ENCODE data around the gene LPIN3. TPM values are rescaled to one million over a fixed set of nuclear protein-coding genes. Genes with fewer than 3 reads are reported as not detected.
A peak's percentile ranks its signal among the peaks of the same experiment; 100 is the strongest.

The LPIN3 gene
- total and polyA plus RNA-seq, 4 donors = 2.7 to 6.0 (median 4.2) TPM

DNA sequence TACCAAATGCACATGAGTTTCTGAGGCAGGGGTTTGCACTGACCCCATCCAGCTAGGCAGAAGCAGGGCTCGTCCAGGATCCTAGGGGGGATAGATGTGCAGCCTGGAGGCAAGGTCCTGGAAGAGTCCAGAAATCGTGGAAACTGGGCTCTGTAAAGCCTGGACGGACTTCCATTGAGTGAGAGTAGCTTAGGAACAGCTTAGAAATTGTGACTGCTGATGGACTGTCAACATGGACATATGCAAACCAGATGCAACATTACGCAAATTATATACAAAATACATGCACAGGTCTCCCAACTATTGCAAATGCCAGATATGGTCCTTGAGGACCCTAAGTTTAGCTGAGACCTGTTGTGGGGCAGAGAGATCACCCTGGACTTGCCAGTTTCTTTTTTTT, 30.8 kb downstream of the LPIN3 start:
- Histone ChIP-seq H3K4me3 (ENCODE audit: low read depth, low read length) (no peak overlapping the region), H3K27me3 (ENCODE audit: control insufficient read depth, insufficient read depth, low read length) (peaks cover 9% of the 10 kb centered on the region), H3K9me3 (ENCODE audit: control insufficient read depth, insufficient read depth, low read length) (no peaks in the 10 kb centered on the region), H3K36me3 (ENCODE audit: control insufficient read depth, insufficient read depth, low read length) (no peaks in the 10 kb centered on the region), H3K27ac (ENCODE audit: low read depth, low read length) (no peak overlapping the region), H3K4me1 (ENCODE audit: control insufficient read depth, insufficient read depth, low read length) (peaks cover 20% of the 10 kb centered on the region)
- whole genome bisulfite sequencing (ENCODE audit: insufficient coverage) = 77% methylated on average over 3 of the region's 4 CpGs
- no peak for DNase-seq (ENCODE audit: low read depth in 4 of 6, low spot score in 6 of 6)

DNA sequence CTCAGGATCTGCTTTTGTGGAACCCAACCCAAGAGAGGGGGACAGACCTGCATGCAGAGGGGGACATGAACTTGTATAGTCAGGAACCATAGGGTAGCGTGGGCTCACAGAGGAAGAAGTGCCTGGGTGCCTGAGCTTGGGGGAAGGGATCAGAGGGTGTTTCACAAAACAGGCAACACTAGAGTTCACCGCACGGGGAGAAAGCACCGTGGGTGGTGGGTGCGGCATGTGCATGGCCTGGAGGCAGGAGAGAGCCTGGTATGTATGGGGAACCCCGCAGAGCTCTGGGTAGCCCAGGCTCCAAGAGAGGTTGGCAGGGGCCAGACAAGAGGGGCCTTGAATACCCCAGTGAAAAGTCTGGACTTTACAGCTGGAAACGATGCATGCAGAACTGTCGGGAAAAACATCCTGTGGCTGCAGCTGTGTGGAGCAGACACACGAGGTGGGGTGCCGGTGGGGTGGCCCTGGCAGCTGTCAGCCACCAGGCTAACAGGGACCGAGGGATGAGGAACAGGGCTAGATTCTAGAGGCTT, 32.7 kb downstream of the LPIN3 start:
- no peak overlapping the region for H3K27ac ChIP-seq (ENCODE audit: low read depth, low read length)
- DNase-seq (ENCODE audit: low read depth in 4 of 6, low spot score in 6 of 6) = no peak
- no peaks in the 10 kb centered on the region for H3K27me3 ChIP-seq (ENCODE audit: control insufficient read depth, insufficient read depth, low read length)
- H3K36me3 ChIP-seq (ENCODE audit: control insufficient read depth, insufficient read depth, low read length) = no peaks in the 10 kb centered on the region
- H3K4me3 ChIP-seq (ENCODE audit: low read depth, low read length) = no peak overlapping the region
- peaks cover 14% of the 10 kb centered on the region for H3K4me1 ChIP-seq (ENCODE audit: control insufficient read depth, insufficient read depth, low read length)
- no peaks in the 10 kb centered on the region for H3K9me3 ChIP-seq (ENCODE audit: control insufficient read depth, insufficient read depth, low read length)
- WGBS (ENCODE audit: insufficient coverage) = 72% methylated on average over 10 of the region's 11 CpGs

DNA sequence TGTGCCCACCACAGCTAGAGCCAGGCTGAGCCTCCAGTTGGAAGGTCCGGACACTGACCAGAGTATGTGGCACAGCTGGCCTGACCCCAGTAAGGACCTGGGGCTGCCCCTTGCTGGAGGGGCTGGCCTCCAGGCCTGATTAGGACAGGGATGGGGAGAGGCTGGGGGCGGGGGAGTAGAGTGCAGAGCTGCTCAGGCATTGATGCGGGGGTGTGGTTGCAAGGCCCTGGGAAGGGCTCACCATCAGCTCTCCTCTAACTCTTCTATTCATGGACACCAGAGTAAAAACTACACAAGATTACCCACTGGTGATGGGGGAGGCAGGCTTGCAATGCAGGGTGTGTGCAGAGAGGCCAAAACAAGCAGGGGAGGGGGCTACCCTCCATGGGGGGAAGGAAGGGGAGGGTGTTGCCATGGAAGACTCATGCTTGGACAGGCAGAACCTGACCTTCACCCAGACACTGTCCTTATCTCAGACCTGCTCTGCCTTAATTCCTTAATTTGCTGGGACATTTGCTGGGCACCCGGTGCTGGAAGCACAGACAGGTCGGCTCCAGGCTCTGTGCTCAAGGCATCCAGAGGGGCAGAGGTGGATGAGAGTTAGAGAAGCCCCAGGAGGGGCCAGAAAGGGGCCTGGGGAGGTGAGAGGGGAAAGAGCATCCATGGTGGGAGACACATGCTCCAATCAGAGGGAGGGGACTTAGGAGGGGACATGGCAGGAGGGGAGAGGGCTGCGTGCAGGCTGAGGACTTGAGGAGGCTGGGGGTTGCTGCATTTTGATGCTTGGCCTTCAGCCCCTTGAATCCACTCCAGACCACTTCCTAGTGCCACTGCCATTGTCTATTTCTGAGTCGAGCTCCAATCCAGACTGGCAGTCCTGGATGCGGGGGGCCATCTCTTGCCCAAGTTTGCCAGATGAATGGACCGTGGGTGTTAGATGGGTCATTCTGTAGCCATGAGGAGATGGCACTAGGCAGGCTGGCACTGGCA, 33.6 kb downstream of the LPIN3 start:
- 76% methylated on average over 7 of the region's 9 CpGs for whole genome bisulfite sequencing (ENCODE audit: insufficient coverage)
- H3K9me3 ChIP-seq (ENCODE audit: control insufficient read depth, insufficient read depth, low read length) = no peaks in the 10 kb centered on the region
- DNase-seq (ENCODE audit: low read depth in 4 of 6, low spot score in 6 of 6) = no peak
- H3K4me3 ChIP-seq (ENCODE audit: low read depth, low read length) = no peak overlapping the region
- peaks cover 14% of the 10 kb centered on the region for H3K4me1 ChIP-seq (ENCODE audit: control insufficient read depth, insufficient read depth, low read length)
- H3K36me3 ChIP-seq (ENCODE audit: control insufficient read depth, insufficient read depth, low read length) = no peaks in the 10 kb centered on the region
- no peak overlapping the region for H3K27ac ChIP-seq (ENCODE audit: low read depth, low read length)
- no peaks in the 10 kb centered on the region for H3K27me3 ChIP-seq (ENCODE audit: control insufficient read depth, insufficient read depth, low read length)

DNA sequence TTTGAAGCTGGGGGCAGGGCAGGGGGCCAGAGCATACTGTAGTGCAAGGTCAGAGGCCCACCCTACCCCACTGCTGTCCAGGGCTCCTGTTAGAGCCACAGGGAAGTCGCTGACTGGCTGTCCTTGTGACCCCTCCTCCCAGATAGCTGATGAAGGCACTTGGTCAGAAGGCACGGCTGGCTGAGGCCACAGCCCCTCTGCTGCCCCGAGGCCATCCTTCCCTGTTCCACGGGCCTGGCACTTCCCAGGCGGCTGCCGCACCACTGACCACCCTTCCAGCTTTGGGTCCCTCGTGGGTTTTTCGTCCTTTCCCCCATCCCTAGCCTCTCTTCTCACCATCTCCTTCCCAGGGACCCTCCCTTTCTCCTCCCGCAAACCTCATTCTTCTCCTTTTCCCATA, 35.2 kb downstream of the LPIN3 start:
- peaks cover 20% of the 10 kb centered on the region for H3K4me1 ChIP-seq (ENCODE audit: control insufficient read depth, insufficient read depth, low read length)
- no peak for DNase-seq (ENCODE audit: low read depth in 4 of 6, low spot score in 6 of 6)
- 72% methylated on average over 9 of the region's 9 CpGs for WGBS (ENCODE audit: insufficient coverage)
- H3K36me3 ChIP-seq (ENCODE audit: control insufficient read depth, insufficient read depth, low read length) = no peaks in the 10 kb centered on the region
- no peak overlapping the region for H3K27ac ChIP-seq (ENCODE audit: low read depth, low read length)
- H3K4me3 ChIP-seq (ENCODE audit: low read depth, low read length) = no peak overlapping the region
- no peaks in the 10 kb centered on the region for H3K27me3 ChIP-seq (ENCODE audit: control insufficient read depth, insufficient read depth, low read length)
- no peaks in the 10 kb centered on the region for H3K9me3 ChIP-seq (ENCODE audit: control insufficient read depth, insufficient read depth, low read length)

DNA sequence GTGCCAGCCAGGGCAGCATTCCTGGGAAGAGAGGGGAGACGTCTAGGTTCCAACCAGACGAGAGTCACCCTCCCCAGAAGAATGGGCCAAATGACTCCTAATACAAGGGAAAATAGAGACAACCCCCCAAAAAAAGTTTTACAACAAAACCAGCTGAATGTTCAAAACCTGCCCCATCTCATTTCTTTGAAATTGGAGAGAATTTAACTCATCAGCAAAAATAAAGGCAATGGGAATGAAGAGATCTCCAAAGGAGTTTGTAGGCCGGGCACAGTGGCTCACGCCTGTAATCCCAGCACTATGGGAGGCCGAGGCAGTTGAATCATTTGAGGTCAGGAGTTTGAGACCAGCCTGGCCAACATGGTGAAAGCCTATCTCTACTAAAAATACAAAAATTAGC, 35.7 kb downstream of the LPIN3 start:
- Histone ChIP-seq H3K27ac (ENCODE audit: low read depth, low read length) (no peak overlapping the region), H3K36me3 (ENCODE audit: control insufficient read depth, insufficient read depth, low read length) (no peaks in the 10 kb centered on the region), H3K4me1 (ENCODE audit: control insufficient read depth, insufficient read depth, low read length) (peaks cover 22% of the 10 kb centered on the region), H3K27me3 (ENCODE audit: control insufficient read depth, insufficient read depth, low read length) (no peaks in the 10 kb centered on the region), H3K9me3 (ENCODE audit: control insufficient read depth, insufficient read depth, low read length) (no peaks in the 10 kb centered on the region), H3K4me3 (ENCODE audit: low read depth, low read length) (no peak overlapping the region)
- no peak for DNase-seq (ENCODE audit: low read depth in 4 of 6, low spot score in 6 of 6)
- WGBS (ENCODE audit: insufficient coverage) = 100% methylated on average over 3 of the region's 5 CpGs

DNA sequence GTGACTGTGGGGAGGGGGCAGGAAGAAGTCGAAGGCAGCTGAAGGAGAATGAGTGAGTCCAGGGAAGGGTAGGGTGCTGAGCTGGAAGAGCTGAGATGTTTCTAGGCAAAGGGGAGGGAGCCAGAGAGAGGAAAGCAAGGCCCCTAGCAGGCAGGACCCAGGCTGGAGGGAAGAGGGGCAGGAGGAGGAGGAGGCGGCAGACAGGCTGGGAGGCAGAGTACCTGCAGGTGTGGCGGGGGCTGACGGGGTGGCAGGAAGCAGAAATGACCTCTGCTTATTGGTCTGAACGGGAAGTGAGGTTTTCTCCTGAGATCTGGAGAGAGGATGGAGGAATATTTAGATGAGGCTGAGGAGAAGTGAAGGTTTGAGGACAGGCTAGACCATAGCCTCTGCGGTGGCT, 36.7 kb downstream of the LPIN3 start:
- no peaks in the 10 kb centered on the region for H3K9me3 ChIP-seq (ENCODE audit: control insufficient read depth, insufficient read depth, low read length)
- H3K36me3 ChIP-seq (ENCODE audit: control insufficient read depth, insufficient read depth, low read length) = no peaks in the 10 kb centered on the region
- H3K4me3 ChIP-seq (ENCODE audit: low read depth, low read length) = no peak overlapping the region
- no peaks in the 10 kb centered on the region for H3K27me3 ChIP-seq (ENCODE audit: control insufficient read depth, insufficient read depth, low read length)
- WGBS (ENCODE audit: insufficient coverage) = 71% methylated on average over 6 of the region's 6 CpGs
- peaks cover 22% of the 10 kb centered on the region for H3K4me1 ChIP-seq (ENCODE audit: control insufficient read depth, insufficient read depth, low read length)
- H3K27ac ChIP-seq (ENCODE audit: low read depth, low read length) = no peak overlapping the region
- DNase-seq (ENCODE audit: low read depth in 4 of 6, low spot score in 6 of 6) = no peak

DNA sequence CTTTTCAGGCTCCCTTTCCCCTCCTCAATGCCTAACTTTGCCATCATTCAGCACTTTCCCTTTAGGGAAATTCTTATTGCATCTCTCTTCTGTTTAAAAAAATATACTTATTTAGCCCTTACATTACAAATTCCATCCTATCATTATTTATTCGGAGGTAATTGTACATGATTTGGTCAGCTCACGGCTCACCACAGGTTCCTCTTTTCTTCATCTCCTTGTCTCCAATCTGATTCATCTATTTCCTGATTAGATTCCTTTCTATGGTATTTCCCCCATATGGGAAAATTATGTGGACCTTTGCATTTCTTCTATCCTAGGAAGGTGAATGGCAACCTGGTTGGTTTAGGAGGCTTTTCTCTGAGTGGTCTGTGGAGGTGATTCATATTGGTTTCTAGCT, 38.9 kb downstream of the LPIN3 start:
- no peak overlapping the region for H3K4me3 ChIP-seq (ENCODE audit: low read depth, low read length)
- H3K4me1 ChIP-seq (ENCODE audit: control insufficient read depth, insufficient read depth, low read length) = peaks cover 9% of the 10 kb centered on the region
- DNase-seq (ENCODE audit: low read depth in 4 of 6, low spot score in 6 of 6) = no peak
- H3K27me3 ChIP-seq (ENCODE audit: control insufficient read depth, insufficient read depth, low read length) = no peaks in the 10 kb centered on the region
- no peak overlapping the region for H3K27ac ChIP-seq (ENCODE audit: low read depth, low read length)
- WGBS (ENCODE audit: insufficient coverage) = no CpG with 5 or more reads among the region's 2 CpGs
- H3K9me3 ChIP-seq (ENCODE audit: control insufficient read depth, insufficient read depth, low read length) = no peaks in the 10 kb centered on the region
- no peaks in the 10 kb centered on the region for H3K36me3 ChIP-seq (ENCODE audit: control insufficient read depth, insufficient read depth, low read length)

DNA sequence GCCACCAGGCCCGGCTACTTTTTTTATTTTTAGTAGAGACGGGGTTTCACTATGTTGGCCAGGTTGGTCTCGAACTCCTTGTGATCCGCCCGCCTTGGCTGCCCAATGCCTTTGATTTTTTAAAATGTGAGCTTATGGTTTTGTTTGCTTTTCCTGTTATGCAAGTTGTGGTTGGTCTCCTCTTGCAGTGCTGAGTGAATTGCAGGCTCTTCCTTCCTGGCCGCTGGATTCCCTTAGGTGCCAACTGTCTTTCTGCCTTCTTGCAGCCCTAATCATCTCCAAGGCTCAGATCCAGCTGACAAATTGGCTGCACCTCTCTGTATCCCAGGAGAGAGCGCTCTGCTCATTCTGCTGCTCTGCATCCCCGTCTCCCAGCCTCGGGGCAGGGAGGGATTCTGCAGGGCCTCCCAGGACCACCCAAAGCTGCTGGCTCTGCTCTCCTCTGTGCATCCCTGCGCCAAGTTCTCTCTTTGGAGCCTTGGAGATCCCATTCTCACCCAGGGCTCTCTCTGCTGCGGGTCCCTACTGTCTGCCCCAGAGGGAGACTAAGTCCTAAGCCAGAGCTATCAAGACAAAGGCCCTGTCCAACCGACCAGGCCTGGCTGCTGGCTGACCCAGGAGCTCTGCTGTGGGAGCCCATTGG, 40.1 kb downstream of the LPIN3 start:
- DNase-seq (ENCODE audit: low read depth in 4 of 6, low spot score in 6 of 6) = peak in 1 of 6 donors; percentile 76
- Histone ChIP-seq H3K36me3 (ENCODE audit: control insufficient read depth, insufficient read depth, low read length) (no peaks in the 10 kb centered on the region), H3K9me3 (ENCODE audit: control insufficient read depth, insufficient read depth, low read length) (no peaks in the 10 kb centered on the region), H3K4me3 (ENCODE audit: low read depth, low read length) (no peak overlapping the region), H3K27ac (ENCODE audit: low read depth, low read length) (no peak overlapping the region), H3K27me3 (ENCODE audit: control insufficient read depth, insufficient read depth, low read length) (no peaks in the 10 kb centered on the region), H3K4me1 (ENCODE audit: control insufficient read depth, insufficient read depth, low read length) (peaks cover 8% of the 10 kb centered on the region)
- WGBS (ENCODE audit: insufficient coverage) = 65% methylated on average over 12 of the region's 12 CpGs

DNA sequence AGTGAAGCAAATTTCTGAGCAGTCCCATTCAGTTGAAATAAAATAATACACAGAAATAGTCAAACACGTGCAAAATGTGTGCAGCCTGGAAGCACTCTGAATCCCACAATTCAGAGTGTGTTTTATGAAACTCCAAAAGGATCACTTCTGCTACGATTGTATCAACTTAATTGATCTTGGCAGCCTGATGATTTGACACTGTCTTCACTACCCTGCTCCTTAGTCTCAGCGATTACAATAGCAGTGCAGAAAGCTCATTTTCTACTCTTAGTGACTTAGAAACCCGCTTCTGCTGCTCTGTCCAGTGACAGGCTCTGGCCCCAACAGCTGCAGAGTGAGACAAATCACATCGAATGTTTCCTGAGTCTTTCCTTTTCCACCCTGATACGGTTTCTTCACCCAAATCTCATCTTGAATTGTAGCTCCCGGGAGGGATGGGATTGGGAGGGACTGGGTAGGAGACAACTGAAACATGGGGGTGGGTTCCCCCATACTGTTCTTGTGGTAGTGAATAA, 42.2 kb downstream of the LPIN3 start:
- no peaks in the 10 kb centered on the region for H3K9me3 ChIP-seq (ENCODE audit: control insufficient read depth, insufficient read depth, low read length)
- 55% methylated on average over 4 of the region's 7 CpGs for WGBS (ENCODE audit: insufficient coverage)
- no peak for DNase-seq (ENCODE audit: low read depth in 4 of 6, low spot score in 6 of 6)

More for the DNA sequence above, 42.2 kb downstream of the LPIN3 start:
- peak overlapping the region; percentile 40 for H3K27ac ChIP-seq (ENCODE audit: low read depth, low read length)
- H3K4me1 ChIP-seq (ENCODE audit: control insufficient read depth, insufficient read depth, low read length) = peaks cover 19% of the 10 kb centered on the region
- H3K4me3 ChIP-seq (ENCODE audit: low read depth, low read length) = no peak overlapping the region
- H3K27me3 ChIP-seq (ENCODE audit: control insufficient read depth, insufficient read depth, low read length) = no peaks in the 10 kb centered on the region
- H3K36me3 ChIP-seq (ENCODE audit: control insufficient read depth, insufficient read depth, low read length) = no peaks in the 10 kb centered on the region
